ENCODE data around the gene ASB13. TPM values are rescaled to one million over a fixed set of nuclear protein-coding genes. Genes with fewer than 3 reads are reported as not detected.
A peak's percentile ranks its signal among the peaks of the same experiment; 100 is the strongest.

The ASB13 gene
- 12.2 TPM for polyA plus RNA-seq (ENCODE audit: insufficient read length)

- no peak for DNase-seq (ENCODE audit: low read depth)
These were observed at the start of gene ASB13 for GRCh38 chr10:5666008-5666840. Gene ASB13, minus strand, starts transcription at chr10:5666595. Its CDS starts 44 bp downstream, at chr10:5666551.

DNA sequence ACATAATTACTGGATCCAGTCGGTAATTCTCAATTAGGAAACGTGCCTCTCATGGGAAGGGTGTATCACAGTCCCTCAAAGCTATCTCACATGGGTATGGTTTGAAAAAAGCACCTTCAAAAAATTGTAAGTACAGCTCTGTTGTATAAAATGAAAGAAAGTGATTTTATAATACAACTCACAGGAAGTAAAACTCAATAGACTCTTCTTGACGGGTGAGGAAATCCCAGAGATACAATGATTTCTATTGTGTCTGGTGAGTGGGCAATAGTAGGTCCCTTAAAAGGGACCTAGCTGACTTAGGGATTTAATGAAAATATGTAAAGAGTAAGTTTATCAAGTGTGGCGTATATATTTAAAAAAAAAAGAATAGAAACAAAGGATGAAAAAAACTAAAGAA is 45.2 kb upstream of the ASB13 start:
- DNase-seq (ENCODE audit: low read depth): no peak

DNA sequence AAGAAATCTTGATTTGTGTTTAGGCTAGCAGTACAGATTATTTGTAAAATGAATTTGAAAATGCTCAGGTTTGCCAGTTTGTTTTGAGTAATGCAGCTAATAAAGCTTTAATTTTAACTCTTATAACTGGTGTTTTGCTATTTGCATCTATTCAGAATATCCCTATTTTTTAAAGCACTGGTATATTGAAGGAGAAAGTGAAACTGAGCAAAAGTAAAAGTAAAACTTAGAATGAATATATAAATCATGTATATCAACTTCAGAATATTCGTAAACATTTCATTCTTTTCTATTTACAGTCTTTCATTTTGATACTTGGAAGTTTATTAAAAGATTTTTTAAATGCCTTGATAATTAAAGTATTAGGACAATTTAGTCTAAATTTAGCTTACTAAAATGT is 44.5 kb upstream of the ASB13 start:
- no peak for DNase-seq (ENCODE audit: low read depth)

DNA sequence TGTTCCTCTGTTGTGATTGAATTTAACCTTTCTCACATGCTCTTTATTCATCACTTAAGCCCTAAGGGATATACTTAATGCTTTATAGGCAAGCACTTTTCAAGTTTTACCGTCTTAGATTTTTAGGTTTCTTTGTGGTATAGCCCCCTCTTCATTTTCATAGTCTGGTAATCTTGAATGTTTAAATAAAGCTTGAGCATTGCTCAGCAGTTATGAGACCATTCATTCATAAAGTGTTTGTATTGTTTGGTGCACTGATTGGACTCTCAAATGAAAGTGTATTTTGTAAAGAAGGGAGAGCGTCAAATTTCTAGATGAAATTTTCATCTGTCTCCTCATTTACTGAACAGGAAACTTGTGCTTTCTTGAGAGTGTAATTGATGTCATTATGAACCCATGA is 43.5 kb upstream of the ASB13 start:
- DNase-seq (ENCODE audit: low read depth): no peak

DNA sequence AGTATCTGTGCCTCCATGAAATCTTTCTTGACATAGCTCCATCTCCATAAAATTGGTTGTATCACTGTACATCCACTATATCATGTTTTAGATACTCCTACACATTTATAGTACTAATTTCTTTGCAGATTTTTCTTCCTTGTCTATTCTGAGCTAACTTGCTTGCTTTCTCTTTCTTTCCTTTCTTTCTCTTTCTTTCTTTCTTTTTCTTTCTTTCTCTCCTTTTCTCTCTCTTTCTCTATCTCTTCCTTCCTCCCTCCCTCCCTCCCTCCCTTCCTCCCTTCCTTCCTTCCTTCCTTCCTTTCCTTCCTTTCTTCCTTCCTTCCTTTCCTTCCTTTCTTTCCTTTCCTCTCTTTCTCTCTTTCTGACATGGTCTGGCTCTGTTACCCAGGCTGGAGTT is 42.0 kb upstream of the ASB13 start:
- no peak for DNase-seq (ENCODE audit: low read depth)

DNA sequence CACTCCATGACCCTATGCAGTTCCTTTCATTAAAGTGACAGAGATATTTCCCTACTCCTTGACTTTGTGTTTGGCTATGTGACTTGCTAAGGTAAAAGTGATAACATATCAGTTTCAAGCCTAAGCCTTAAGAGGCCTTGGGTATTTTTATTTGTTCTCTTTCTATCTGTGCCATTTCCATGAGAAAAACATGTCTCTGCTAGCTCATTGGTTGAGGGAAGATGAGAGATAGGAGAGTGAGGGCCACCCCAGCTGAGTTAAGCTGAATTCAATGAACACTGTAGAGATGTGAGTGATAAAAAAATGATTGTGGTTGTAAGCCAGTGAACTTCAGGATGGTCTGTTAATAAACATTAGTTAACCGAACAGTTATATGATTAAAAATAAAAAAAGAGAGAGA is 31.7 kb upstream of the ASB13 start:
- no peak for DNase-seq (ENCODE audit: low read depth)

GRCh38 chr10:5697342-5697741 is 30.9 kb upstream of the ASB13 start:
- no peak for DNase-seq (ENCODE audit: low read depth)

DNA sequence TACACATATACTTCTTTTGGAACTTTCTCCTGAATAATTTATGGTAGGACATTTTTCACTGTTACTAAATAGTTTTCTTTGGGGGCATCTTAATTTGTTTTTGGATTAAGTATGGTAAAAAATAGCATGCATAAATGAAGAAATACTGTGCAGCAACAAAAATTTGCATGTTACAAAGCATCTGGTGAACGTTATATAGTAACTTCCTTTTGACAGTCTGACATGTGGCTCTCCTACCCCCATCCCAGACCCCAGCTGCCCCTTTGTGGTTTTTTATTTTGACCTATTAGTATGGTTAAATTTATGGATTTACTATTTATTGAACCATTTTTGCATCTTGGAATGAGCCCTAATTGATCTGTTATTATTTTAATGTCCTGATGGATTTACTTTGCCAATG is 28.2 kb upstream of the ASB13 start:
- no peak for DNase-seq (ENCODE audit: low read depth)

DNA sequence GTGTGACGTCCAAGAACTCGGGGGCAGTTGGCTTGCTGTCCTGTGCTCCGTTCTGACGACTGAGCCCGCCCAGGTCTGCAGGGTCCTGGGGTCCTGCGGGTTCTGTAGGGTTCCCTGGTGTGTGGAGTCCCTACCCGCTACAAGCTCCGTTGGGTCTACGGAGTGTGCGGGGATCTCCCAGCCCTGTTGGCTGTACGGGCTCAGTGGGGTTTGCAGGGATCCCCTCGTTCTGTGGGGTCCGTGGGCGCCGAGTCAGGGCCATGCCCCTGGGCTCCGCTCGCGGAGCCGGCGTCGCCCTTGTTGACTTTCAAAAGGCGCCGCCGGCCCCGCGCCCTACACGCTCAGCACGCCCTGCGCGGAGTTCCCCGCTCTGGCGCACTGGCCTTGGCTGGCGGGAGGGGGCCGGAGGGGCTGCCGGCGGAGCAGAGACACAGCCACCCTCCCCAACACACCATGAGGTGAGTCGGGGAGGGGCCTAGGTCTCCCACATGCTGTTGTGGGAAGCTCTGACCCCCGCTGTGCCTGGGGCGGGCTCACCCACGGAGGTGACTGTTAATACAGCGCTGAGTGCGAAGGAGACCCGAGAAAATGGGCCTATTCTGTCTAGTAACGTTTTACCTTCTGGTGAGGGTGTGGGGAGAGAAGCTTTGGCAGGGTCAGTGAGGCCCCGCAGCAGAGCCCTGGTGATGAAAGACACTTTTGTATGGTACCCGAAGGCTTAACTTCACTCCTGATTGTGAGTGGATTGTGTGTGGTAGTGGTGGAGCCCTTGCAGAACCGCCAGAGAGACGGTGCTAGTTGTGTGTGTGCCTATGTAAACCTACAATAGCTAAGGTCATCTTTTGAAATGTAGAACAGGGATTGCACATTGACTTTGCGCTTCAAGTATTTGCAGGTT is 26.3 kb upstream of the ASB13 start:
- no peak for DNase-seq (ENCODE audit: low read depth)

- DNase-seq (ENCODE audit: low read depth): no peak
These were observed 25.4 kb upstream of the ASB13 start for GRCh38 chr10:5691786-5692185.

DNA sequence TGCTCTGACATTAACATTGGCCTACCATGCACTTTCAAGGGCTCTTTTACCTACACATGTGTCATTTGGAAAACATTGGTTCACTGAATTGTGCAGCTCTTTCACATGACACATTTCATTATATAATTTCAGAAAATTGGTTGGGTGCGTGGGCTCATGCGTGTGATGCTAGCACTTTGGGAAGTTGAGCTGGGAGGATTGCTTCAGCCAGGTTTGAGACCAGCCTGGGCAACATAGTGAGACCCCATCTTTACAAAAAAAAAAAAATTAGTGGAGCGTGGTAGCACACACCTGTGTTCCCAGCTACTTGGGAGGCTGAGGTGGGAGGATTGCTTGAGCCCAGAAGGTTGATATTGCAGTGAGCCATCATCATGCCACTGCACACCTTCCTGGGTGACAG is 22.2 kb upstream of the ASB13 start:
- DNase-seq (ENCODE audit: low read depth): no peak

DNA sequence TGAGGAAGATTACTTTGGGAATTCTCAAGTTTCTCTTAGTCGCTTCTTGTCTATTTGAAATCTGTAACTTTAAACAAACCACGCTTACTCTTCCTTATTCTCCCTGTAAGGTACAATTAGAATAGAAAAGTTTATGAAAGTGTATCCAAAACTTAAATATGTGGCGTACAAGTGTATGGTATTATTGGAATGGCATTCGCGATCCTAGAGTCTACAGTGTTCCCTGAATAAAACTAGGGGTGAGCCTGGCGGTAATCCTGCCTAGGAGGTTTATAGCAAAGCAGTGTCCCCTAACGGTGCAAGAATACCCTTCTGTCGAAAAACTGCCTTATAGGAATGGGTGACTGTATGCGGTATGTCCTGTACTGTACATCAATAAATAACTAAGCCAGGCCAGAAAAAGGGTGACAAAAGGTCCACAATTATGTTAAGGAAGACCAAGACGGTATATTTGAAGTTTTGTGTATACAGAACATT is 19.4 kb upstream of the ASB13 start:
- no peak for DNase-seq (ENCODE audit: low read depth)

GRCh38 chr10:5684971-5685763 is 18.8 kb upstream of the ASB13 start:
- no peak for DNase-seq (ENCODE audit: low read depth)

- peak; percentile 93 for DNase-seq (ENCODE audit: low read depth)
These were observed 18.0 kb upstream of the ASB13 start, which contains the start of gene TASOR2 for GRCh38 chr10:5684318-5684970. Gene TASOR2, plus strand, starts transcription at chr10:5684838. Its CDS starts 35,805 bp downstream, at chr10:5720643.

DNA sequence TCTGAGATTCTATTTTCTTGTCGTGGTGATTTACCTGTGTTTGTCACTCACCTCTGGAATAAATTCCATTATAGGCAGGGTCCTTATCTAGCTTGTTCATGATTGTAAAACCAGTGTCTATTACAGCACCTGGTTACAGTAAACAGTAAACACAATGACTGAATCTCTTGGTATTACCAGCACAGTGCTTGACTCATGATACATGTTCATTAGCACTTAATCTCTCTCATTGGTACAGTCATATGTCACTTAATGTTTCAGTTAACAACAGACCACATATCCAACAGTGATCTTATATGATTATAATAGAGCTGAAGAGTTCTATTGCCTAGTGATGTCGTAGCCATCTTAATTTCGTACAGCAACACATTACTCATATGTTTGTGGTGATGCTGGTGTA is 16.7 kb upstream of the ASB13 start:
- DNase-seq (ENCODE audit: low read depth): no peak

DNA sequence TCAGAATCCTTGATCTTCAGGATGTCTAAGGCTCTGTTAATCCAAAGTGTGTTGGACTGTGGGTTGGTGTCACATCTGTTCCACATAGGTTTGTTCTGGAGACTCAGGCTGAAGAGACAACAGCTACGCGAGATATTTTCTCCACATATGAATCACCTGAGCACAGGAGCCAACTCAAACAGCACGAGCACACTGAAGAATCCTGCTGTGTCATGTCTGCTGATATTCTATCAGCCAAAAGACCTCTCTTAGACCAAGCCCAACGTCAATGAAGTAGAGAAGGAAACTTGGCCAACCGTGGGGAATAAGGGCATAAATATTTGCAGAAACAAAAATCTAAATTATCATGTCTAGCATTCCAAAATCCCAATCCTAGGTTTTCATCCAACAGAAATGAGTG is 15.5 kb upstream of the ASB13 start:
- DNase-seq (ENCODE audit: low read depth): no peak

DNA sequence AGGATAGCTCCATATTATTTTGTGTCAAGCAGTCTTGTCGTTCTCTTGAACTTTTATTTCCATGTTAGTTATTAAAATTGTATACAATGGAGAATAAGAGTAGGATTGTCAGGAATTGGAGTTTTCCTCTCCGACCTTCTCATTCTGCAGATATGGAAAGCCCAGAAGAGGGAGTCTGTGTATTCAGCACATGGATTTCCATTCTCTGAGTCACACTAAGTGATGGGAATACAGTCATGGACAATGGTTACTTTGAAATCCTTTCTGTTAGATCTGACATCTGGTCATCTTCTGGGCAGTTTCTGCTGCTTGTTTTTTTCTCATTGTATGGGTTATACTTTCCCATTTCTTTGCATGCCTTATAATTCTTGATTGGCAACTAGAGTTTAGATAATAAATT is 13.2 kb upstream of the ASB13 start:
- DNase-seq (ENCODE audit: low read depth): no peak

DNA sequence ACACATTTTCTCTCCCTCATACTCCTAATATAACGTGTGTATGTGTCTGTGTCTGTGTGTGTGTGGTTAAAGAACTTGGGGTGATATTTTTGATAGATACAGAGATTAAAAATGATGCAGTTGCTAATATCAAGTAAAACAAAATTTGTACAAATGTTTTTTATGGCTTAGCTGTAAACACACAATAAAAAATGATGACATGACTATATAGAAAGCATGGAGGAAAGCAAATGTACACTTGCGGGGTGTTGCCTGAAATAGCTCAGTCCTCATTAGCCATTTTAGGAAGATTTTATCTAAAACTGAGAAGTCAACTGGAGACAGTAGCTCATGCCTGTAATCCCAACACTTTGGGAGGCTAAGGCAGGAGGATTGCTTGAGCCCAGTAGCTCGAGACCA is 12.6 kb upstream of the ASB13 start:
- DNase-seq (ENCODE audit: low read depth): no peak

GRCh38 chr10:5678397-5679036 is 12.1 kb upstream of the ASB13 start:
- DNase-seq (ENCODE audit: low read depth): no peak

DNA sequence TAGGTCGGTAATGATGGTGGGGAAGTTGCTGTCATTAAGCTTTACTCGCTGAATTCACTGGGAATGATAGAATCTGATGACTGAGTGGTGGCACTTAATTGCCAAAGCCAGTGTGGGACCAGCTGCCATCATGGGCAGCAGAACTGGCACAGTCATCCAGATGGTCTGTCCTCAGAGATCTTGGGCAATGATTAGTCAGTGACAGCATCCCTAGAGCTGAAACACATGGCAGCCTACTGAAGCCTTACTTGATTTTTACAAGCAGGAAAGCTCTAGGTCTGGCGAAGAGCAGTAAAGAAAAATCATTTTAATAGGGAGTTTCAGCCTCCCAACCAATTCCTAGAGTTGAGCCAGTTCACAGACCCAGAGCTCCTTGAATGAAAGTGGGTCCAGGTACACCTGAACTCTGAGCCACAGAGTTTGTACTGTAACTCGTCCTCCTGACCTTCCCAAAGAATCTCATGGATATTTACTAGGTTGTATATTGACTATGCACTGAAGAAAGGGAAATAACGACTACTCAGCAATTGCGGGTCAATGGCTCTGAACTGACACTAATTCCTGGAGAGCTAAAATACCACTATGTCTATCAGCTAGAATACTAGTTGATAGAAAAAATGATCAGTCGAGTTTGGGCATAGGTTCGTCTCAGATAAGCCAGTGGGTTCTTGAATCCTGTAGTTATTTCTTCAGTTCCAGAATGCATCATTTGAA is 4.4 kb upstream of the ASB13 start:
- DNase-seq (ENCODE audit: low read depth): no peak

Measured in forelimb muscle (tissue), 1 donor.